Stimulated activated CD4-positive, alpha-beta T cell treated with anti-CD3 and anti-CD28 coated beads, Interleukin-4, amount 100 ng/mL, for 24 hours (primary cell): ENCODE measurements around the gene HIBADH.
"Not testable (repeated sequence)": the region's sequence is repeated elsewhere in the genome, so short reads cannot be mapped to it uniquely, and the experiment has no call there.

Source experiments
- DNase-seq: peaks from one replicate; pipeline ENCODE4 v3.0.0-alpha.2; 2020

The HIBADH gene

GRCh38 chr7:27678617-27679260 is 16.1 kb upstream of the HIBADH start:
- no peak for DNase-seq

GRCh38 chr7:27677912-27678612 is 15.4 kb upstream of the HIBADH start:
- no peak for DNase-seq

GRCh38 chr7:27674126-27674525 is 11.4 kb upstream of the HIBADH start:
- DNase-seq, result not testable (repeated sequence)

- DNase-seq, result no peak
Measured at GRCh38 chr7:27671675-27672074, 9.0 kb upstream of the HIBADH start.

- DNase-seq, result no peak
Measured at GRCh38 chr7:27670676-27671075, 8.0 kb upstream of the HIBADH start.

GRCh38 chr7:27670177-27670576 is 7.5 kb upstream of the HIBADH start:
- DNase-seq, result no peak

- DNase-seq, result no peak
Measured at GRCh38 chr7:27665531-27665930, 2.8 kb upstream of the HIBADH start.

- DNase-seq, result no peak
Measured at GRCh38 chr7:27663989-27664331, 1.3 kb upstream of the HIBADH start.

GRCh38 chr7:27661811-27662489 is 733 bp downstream of the HIBADH start:
- DNase-seq, result peak; percentile 24

- DNase-seq, result no peak
Measured at GRCh38 chr7:27656724-27657123, 6.0 kb downstream of the HIBADH start.

GRCh38 chr7:27655184-27655583 is 7.5 kb downstream of the HIBADH start:
- DNase-seq, result no peak

- no peak for DNase-seq
Measured at GRCh38 chr7:27652518-27652917, 10.2 kb downstream of the HIBADH start.

GRCh38 chr7:27651702-27652101 is 11.0 kb downstream of the HIBADH start:
- DNase-seq, result no peak

GRCh38 chr7:27650283-27650682 is 12.4 kb downstream of the HIBADH start:
- DNase-seq, result no peak

GRCh38 chr7:27647489-27647888 is 15.2 kb downstream of the HIBADH start:
- DNase-seq, result no peak

GRCh38 chr7:27647046-27647445 is 15.6 kb downstream of the HIBADH start:
- no peak for DNase-seq

- no peak for DNase-seq
Measured at GRCh38 chr7:27642271-27642670, 20.4 kb downstream of the HIBADH start.

- no peak for DNase-seq
Measured at GRCh38 chr7:27641581-27642230, 21.0 kb downstream of the HIBADH start.

- no peak for DNase-seq
Measured at GRCh38 chr7:27640884-27641574, 21.7 kb downstream of the HIBADH start.

- no peak for DNase-seq
Measured at GRCh38 chr7:27639851-27640250, 22.8 kb downstream of the HIBADH start.

GRCh38 chr7:27639048-27639447 is 23.6 kb downstream of the HIBADH start:
- not testable (repeated sequence) for DNase-seq

- no peak for DNase-seq
Measured at GRCh38 chr7:27636326-27637006, 26.2 kb downstream of the HIBADH start.

- no peak for DNase-seq
Measured at GRCh38 chr7:27635728-27636127, 27.0 kb downstream of the HIBADH start.
